ENCODE data around the gene PDSS2.

DNA sequence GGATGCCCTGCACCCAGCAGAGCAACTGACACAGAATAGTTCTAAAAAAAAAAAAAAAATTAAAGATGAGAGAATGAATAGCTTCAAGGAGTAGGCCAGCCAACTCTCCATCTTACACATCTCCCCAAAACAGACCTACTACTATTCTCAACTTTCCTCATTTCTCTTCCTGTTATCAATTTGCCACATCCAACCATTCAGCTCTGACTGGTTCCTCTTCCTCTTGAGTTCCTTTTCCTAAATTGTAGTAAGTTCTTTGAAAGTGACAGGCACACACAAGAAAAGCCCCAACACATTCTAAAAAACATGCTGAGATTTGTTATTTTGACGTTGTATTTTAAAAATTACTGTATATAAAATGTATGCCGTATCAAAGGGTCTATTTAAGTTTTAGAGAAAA, 117.2 kb downstream of the PDSS2 start:
- TF ChIP-seq, protein P1, sequence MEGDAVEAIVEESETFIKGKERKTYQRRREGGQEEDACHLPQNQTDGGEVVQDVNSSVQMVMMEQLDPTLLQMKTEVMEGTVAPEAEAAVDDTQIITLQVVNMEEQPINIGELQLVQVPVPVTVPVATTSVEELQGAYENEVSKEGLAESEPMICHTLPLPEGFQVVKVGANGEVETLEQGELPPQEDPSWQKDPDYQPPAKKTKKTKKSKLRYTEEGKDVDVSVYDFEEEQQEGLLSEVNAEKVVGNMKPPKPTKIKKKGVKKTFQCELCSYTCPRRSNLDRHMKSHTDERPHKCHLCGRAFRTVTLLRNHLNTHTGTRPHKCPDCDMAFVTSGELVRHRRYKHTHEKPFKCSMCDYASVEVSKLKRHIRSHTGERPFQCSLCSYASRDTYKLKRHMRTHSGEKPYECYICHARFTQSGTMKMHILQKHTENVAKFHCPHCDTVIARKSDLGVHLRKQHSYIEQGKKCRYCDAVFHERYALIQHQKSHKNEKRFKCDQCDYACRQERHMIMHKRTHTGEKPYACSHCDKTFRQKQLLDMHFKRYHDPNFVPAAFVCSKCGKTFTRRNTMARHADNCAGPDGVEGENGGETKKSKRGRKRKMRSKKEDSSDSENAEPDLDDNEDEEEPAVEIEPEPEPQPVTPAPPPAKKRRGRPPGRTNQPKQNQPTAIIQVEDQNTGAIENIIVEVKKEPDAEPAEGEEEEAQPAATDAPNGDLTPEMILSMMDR (IDR thresholded peaks at IDR 0.05): no peak
- no peak for TF ChIP-seq POLR2A (IDR thresholded peaks at IDR 0.05)
